Measurements from ENCODE around the gene HDAC7. TPM values are rescaled to one million over a fixed set of nuclear protein-coding genes. Genes with fewer than 3 reads are reported as not detected.

The HDAC7 gene
- total and polyA plus RNA-seq, 2 experiments from 2014 or later: 19.0 to 41.2 TPM

DNA sequence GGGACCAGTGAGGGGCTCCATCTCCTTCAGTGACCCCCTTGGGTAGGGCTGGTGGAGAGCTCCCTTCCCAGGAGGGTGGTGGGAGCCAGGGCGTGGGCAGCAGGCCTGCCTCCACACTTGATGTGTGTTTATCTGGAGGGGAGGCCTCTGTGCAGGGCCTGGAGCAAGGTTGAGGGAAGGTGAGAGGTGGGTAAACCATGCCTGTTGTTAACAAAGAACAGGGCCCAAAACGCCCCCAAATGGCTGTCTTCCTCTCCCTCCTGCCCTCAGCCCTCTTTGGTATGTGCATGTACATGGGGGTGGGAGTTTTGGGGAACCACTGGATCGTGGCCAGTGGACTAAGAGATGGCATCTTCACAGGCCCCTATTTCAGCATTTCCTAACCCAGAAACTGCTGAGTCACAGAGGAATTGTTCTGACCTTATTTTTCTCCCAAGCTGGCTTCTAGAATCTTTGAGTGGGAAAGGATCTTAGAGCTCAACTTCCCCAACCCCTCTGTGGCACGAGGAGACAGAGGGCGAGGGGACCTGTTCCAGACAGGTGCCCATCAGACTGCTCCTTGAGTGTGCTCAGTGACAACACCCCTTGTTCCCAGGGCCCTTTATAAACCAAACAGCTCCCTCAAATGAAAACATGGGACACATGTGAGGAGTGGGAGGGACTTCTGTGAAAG is 43.1 kb downstream of the HDAC7 start:
- no peak overlapping the region for H3K4me2 ChIP-seq
- H3K9me3 ChIP-seq (ENCODE audit: low read depth): no peaks in the 10 kb centered on the region
- H3K79me2 ChIP-seq: peaks cover 3% of the 10 kb centered on the region
- no peaks in the 10 kb centered on the region for H3K9me2 ChIP-seq (replicated peaks; ENCODE audit: insufficient read depth)
- H3K4me3 ChIP-seq: no peak overlapping the region
- H3K36me3 ChIP-seq (replicated peaks; ENCODE audit: insufficient read depth, low read depth): no peaks in the 10 kb centered on the region
- DNase-seq (ENCODE audit: low spot score): no peak
- H3K27me3 ChIP-seq: no peaks in the 10 kb centered on the region
- no peak overlapping the region for H2AFZ ChIP-seq
- WGBS (ENCODE audit: low lambda C conversion rate, missing lambda C conversion rate): 66% methylated on average over 5 of the region's 5 CpGs
- H3K4me1 ChIP-seq (ENCODE audit: insufficient read depth): no peaks in the 10 kb centered on the region
- no peak overlapping the region for H3K27ac ChIP-seq
- TF ChIP-seq, protein P1, sequence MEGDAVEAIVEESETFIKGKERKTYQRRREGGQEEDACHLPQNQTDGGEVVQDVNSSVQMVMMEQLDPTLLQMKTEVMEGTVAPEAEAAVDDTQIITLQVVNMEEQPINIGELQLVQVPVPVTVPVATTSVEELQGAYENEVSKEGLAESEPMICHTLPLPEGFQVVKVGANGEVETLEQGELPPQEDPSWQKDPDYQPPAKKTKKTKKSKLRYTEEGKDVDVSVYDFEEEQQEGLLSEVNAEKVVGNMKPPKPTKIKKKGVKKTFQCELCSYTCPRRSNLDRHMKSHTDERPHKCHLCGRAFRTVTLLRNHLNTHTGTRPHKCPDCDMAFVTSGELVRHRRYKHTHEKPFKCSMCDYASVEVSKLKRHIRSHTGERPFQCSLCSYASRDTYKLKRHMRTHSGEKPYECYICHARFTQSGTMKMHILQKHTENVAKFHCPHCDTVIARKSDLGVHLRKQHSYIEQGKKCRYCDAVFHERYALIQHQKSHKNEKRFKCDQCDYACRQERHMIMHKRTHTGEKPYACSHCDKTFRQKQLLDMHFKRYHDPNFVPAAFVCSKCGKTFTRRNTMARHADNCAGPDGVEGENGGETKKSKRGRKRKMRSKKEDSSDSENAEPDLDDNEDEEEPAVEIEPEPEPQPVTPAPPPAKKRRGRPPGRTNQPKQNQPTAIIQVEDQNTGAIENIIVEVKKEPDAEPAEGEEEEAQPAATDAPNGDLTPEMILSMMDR (IDR thresholded peaks at IDR 0.05; ENCODE audit: poor library complexity): no peak
- TF ChIP-seq EZH2phosphoT487 (IDR thresholded peaks at IDR 0.05; ENCODE audit: low read depth, severe bottlenecking, unreplicated experiment): no peak
- no peak for TF ChIP-seq EZH2 (IDR thresholded peaks at IDR 0.05; ENCODE audit: borderline replicate concordance)
- H4K20me1 ChIP-seq (ENCODE audit: insufficient read depth, poor library complexity, severe bottlenecking): no peaks in the 10 kb centered on the region

DNA sequence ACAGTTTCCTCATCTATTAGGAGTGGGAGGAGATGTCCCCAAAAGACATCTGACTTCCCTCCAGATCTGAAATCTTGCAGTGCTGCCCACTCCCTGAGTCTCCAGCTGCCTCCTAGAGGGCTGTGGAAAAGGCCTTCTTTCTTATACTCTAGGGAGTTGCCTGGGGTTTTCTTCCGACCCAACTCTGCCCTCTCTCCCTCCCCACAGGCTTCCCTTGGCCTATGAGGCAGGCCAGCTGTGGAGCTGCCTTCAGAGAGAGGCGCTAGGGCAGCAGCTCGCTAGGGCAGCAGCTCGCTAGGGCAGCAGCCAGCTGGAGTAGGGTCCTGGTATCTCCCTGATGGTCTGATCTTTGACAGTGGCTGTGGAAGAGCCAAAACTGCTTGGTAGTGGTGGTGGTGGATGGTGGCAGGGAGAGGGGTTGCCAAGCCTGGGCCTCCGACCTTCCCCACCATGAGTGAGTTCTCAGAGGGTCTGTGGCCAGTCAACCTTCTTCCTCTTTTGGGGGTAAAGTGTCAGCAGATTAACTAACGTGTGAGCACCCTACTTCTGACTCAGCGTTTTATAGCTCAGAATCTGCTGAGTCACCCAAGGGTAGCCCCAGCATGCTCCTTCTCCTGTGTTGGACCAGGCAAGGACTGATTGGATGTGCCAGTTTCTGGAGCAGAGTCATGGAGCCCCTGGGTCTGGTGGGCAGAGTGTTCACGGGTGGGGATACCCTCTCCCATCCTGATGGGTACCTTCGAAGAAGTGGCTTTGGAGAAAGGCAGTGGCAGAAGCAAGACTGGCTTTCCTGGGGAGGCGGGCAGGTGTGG is 44.4 kb downstream of the HDAC7 start:
- Histone ChIP-seq H3K9me3 (ENCODE audit: low read depth) (no peaks in the 10 kb centered on the region), H3K27ac (no peak overlapping the region), H3K4me2 (no peak overlapping the region), H3K4me3 (no peak overlapping the region), H3K9me2 (replicated peaks; ENCODE audit: insufficient read depth) (no peaks in the 10 kb centered on the region), H3K36me3 (replicated peaks; ENCODE audit: insufficient read depth, low read depth) (no peaks in the 10 kb centered on the region), H2AFZ (no peak overlapping the region), H4K20me1 (ENCODE audit: insufficient read depth, poor library complexity, severe bottlenecking) (no peaks in the 10 kb centered on the region), H3K79me2 (peaks cover 3% of the 10 kb centered on the region), H3K27me3 (no peaks in the 10 kb centered on the region), H3K4me1 (ENCODE audit: insufficient read depth) (no peaks in the 10 kb centered on the region)
- DNase-seq (ENCODE audit: low spot score): no peak
- WGBS (ENCODE audit: low lambda C conversion rate, missing lambda C conversion rate): 88% methylated on average over 10 of the region's 10 CpGs
- TF ChIP-seq, protein P1 (IDR thresholded peaks at IDR 0.05; ENCODE audit: poor library complexity): no peak
- TF ChIP-seq EZH2phosphoT487 (IDR thresholded peaks at IDR 0.05; ENCODE audit: low read depth, severe bottlenecking, unreplicated experiment) (no peak), EZH2 (IDR thresholded peaks at IDR 0.05; ENCODE audit: borderline replicate concordance) (no peak)

DNA sequence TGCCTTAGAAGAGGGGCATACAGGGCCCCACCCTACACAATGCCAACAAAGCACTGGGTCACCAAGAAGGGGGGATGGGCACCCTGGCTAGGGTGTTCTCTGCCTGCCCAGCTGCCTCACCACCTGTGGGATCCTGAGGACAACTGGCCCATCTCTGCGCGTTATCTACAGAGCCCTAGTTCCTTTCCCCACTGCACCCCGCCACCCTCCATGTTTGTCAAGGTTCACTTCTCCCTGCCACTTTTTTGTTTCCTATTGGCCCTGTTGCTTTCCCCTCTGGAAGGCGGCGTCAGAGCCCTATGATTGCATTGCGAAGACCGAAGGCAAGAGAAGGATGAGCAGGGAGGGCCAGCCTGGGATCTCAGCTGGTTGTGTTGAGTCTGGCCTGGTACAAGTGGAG is 45.0 kb downstream of the HDAC7 start:
- H3K4me3 ChIP-seq: no peak overlapping the region
- no peak overlapping the region for H3K4me2 ChIP-seq
- no peaks in the 10 kb centered on the region for H4K20me1 ChIP-seq (ENCODE audit: insufficient read depth, poor library complexity, severe bottlenecking)
- no peak overlapping the region for H2AFZ ChIP-seq
- H3K79me2 ChIP-seq: peaks cover 3% of the 10 kb centered on the region
- H3K27me3 ChIP-seq: no peaks in the 10 kb centered on the region
- DNase-seq (ENCODE audit: low spot score): no peak
- no peaks in the 10 kb centered on the region for H3K4me1 ChIP-seq (ENCODE audit: insufficient read depth)
- no peaks in the 10 kb centered on the region for H3K36me3 ChIP-seq (replicated peaks; ENCODE audit: insufficient read depth, low read depth)
- no peaks in the 10 kb centered on the region for H3K9me2 ChIP-seq (replicated peaks; ENCODE audit: insufficient read depth)
- H3K27ac ChIP-seq: no peak overlapping the region
- WGBS (ENCODE audit: low lambda C conversion rate, missing lambda C conversion rate): 97% methylated on average over 7 of the region's 7 CpGs
- no peaks in the 10 kb centered on the region for H3K9me3 ChIP-seq (ENCODE audit: low read depth)
- no peak for TF ChIP-seq EZH2phosphoT487 (IDR thresholded peaks at IDR 0.05; ENCODE audit: low read depth, severe bottlenecking, unreplicated experiment)
- TF ChIP-seq, protein P1 (IDR thresholded peaks at IDR 0.05; ENCODE audit: poor library complexity): no peak
- TF ChIP-seq EZH2 (IDR thresholded peaks at IDR 0.05; ENCODE audit: borderline replicate concordance): no peak

All from hepatocyte (in vitro differentiated cells).